Transverse colon (tissue), 4 donors: ENCODE measurements around the gene REEP2. TPM values are rescaled to one million over a fixed set of nuclear protein-coding genes. Genes with fewer than 3 reads are reported as not detected.

Source experiments
- DNase-seq: peaks from one replicate; pipeline ENCODE4 v3.0.0-alpha.2; 2019
- H3K27ac ChIP-seq, 4 donors: fragments of 200-600 bp; sonication (generic); 2 replicates each; pipeline ENCODE4 v1.5.1; 2016 to 2018; ENCODE audit warnings: inconsistent platforms in 4 of 4
- H3K27me3 ChIP-seq: fragments of 200-600 bp; sonication (generic); 2 replicates; pipeline ENCODE4 v1.5.1; 2017; ENCODE audit warnings: inconsistent platforms
- H3K36me3 ChIP-seq, 4 donors: fragments of 200-600 bp; sonication (generic); 2 replicates each; pipeline ENCODE4 v1.5.1; 2017 to 2019; ENCODE audit warnings: inconsistent platforms in 4 of 4
- H3K4me1 ChIP-seq, 4 donors: fragments of 200-600 bp; sonication (generic); 2 replicates each; pipeline ENCODE4 v1.5.1; 2017 to 2020; ENCODE audit warnings: inconsistent platforms in 4 of 4
- H3K4me3 ChIP-seq, 4 donors: fragments of 200-600 bp; sonication (generic); 1 replicate in 1 of 4; 2 replicates in 3 of 4; pipeline versions ENCODE4 v1.5.1 to v1.6.1; 2017 to 2019; ENCODE audit warnings: inconsistent platforms in 4 of 4
- H3K9me3 ChIP-seq, 2 donors: fragments of 200-600 bp; sonication (generic); 2 replicates each; pipeline ENCODE4 v1.5.1; 2017 to 2019; ENCODE audit warnings: inconsistent platforms in 2 of 2
- CTCF ChIP-seq, 5 experiments: fragments of 200-600 bp in 3 of 5; fragments of 450-650 bp in 2 of 5; sonication (generic) in 3 of 5; IDR thresholded peaks; 1 replicate in 2 of 5; 2 replicates in 3 of 5; pipeline ENCODE4 v1.5.1; 2016 to 2017; ENCODE audit warnings: antibody characterized with exemption in 5 of 5, inconsistent platforms in 3 of 5, mild to moderate bottlenecking in 2 of 5, moderate library complexity in 1 of 5
- EP300 ChIP-seq: sonication (generic); formaldehyde crosslinking; IDR thresholded peaks from one replicate; pipeline ENCODE4 v1.6.1; 2017; ENCODE audit warnings: antibody characterized with exemption, low read depth
- POLR2A ChIP-seq: fragments of 450-650 bp; IDR thresholded peaks from one replicate; pipeline ENCODE4 v1.6.1; 2016; ENCODE audit warnings: antibody characterized with exemption, mild to moderate bottlenecking, moderate library complexity
- POLR2AphosphoS5 ChIP-seq, 3 donors: sonication (generic); formaldehyde crosslinking; IDR thresholded peaks; one replicate each; pipeline ENCODE4 v1.6.1; 2016; ENCODE audit warnings: antibody characterized with exemption in 3 of 3
- WGBS, 2 donors: methylation state at CpG; one replicate each; pipeline ENCODE4 v1.1.5; 2018; ENCODE audit warnings: low coverage in 1 of 2; 5-methylcytosine and 5-hydroxymethylcytosine counted together
- in situ Hi-C, 4 donors: fragments of 200-750 bp; cut with MboI; loops; one replicate each; pipeline versions ENCODE4 v1.15.0 to v1.15.1; 2017; ENCODE audit warnings: low sequenced_read_pairs in 3 of 4, low pct_ligation_motif_present in 1 of 4, low pct_unique_long_range_greater_than_20kb in 1 of 4
- intact Hi-C: fragments of 100-400 bp; cut with DNase I; formaldehyde crosslinking; loops from one replicate; pipeline ENCODE4 v1.15.1; 2023; ENCODE audit warnings: low total_unique reads
- small RNA-seq, 4 donors: library from RNA; depleted of rRNA; stranded (forward); fragments of <200 nt; gene quantifications; one replicate each; pipeline ENCODE3, GENCODE V24; 2016
- total RNA-seq, 4 donors: library from RNA; depleted of rRNA; stranded (reverse); fragments of >200 nt; gene quantifications; one replicate each; pipeline ENCODE4 v1.1.0, GENCODE V29; 2016

REEP2 gene
- total RNA-seq, 4 donors from 2014 or later, result 2.9 to 6.4 (median 4.8) TPM

- TF ChIP-seq EP300, result no peak
- TF ChIP-seq POLR2A, result no peak
- TF ChIP-seq CTCF (IDR thresholded peaks at IDR 0.05), result no peak
- TF ChIP-seq POLR2AphosphoS5 (IDR thresholded peaks at IDR 0.05), result no peak
- in situ Hi-C loops (no loop called here), intact Hi-C loops (no loop called here)
- peak overlapping the region in 3 of 4 donors; percentile 42 to 77 (median 63) for H3K4me3 ChIP-seq
- DNase-seq, result no peak
- H3K27me3 ChIP-seq, result peaks cover 33% of the 10 kb centered on the region
- H3K27ac ChIP-seq, result peak overlapping the region in 1 of 4 donors; percentile 43
- no peaks in the 10 kb centered on the region for H3K36me3 ChIP-seq
- H3K4me1 ChIP-seq, result peaks cover 8 to 18% (median 17%) of the 10 kb centered on the region in 4 donors
- no peaks in the 10 kb centered on the region for H3K9me3 ChIP-seq
- 37% methylated on average over 11 of the region's 11 CpGs; no CpG with 5 or more reads in 1 of the 2 donors for WGBS, 2 donors
These were observed 52.4 kb downstream of the REEP2 start for GRCh38 chr5:138491284-138491648.

DNA sequence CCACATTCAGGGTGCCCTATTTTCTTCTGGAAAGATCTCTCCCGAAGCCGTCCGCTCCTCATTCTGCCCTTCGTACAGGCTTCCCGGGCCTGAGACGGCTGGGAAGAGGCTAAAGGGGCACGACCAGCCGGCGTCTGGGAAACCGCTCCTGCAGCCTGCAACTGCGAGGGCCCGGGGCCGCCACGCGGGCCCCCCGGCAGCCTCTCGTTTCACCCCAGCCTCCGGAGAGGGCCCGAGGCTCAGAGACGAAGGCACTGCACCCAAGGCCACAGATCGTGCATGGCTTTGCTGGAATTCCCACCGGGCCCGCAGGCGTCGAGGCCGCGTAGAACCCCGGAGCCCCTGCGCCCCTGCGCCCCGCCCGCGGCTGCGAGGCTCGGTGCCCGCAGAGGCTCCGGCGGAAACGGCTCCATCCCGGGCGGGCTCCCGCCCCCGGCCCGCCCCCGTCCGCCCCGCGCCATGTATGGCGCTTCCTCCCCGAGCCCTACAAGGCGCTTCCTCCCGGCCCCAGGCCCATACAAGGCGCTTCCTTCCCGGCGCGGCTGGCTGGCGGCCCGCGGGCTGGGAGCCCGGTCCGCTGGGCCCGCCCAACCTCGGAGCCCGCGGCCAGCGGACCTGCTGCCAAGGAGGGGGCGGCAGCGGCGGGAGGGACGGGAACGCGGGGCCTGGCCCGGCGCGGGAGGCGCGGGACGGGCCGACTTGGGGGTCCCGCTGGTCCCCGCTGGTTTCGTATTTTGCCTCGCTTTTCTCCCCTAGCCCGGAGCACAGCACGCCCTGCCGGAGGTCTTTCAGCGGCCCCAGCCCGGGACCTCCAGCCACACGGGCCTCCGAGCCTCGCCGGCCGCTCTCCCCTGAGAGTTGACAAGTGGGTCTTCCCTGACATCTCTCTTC, 53.1 kb downstream of the REEP2 start:
- Histone ChIP-seq H3K4me1 (peaks cover 8 to 18% (median 17%) of the 10 kb centered on the region in 4 donors), H3K27ac (peak overlapping the region; percentile 44 to 72 (median 54)), H3K36me3 (no peaks in the 10 kb centered on the region), H3K4me3 (peak overlapping the region; percentile 42 to 77 (median 55)), H3K9me3 (no peaks in the 10 kb centered on the region), H3K27me3 (peaks cover 33% of the 10 kb centered on the region)
- in situ Hi-C loops (no loop called here), intact Hi-C loops (no loop called here)
- WGBS, 2 donors, result 4% methylated on average over 40 of the region's 93 CpGs; no CpG with 5 or more reads in 1 of the 2 donors
- DNase-seq, result peak; percentile 89
- TF ChIP-seq CTCF (IDR thresholded peaks at IDR 0.05), result no peak
- TF ChIP-seq POLR2A, result no peak
- TF ChIP-seq EP300, result no peak
- TF ChIP-seq POLR2AphosphoS5 (IDR thresholded peaks at IDR 0.05), result peak in 2 of 3 donors; percentile 42 to 51

DNA sequence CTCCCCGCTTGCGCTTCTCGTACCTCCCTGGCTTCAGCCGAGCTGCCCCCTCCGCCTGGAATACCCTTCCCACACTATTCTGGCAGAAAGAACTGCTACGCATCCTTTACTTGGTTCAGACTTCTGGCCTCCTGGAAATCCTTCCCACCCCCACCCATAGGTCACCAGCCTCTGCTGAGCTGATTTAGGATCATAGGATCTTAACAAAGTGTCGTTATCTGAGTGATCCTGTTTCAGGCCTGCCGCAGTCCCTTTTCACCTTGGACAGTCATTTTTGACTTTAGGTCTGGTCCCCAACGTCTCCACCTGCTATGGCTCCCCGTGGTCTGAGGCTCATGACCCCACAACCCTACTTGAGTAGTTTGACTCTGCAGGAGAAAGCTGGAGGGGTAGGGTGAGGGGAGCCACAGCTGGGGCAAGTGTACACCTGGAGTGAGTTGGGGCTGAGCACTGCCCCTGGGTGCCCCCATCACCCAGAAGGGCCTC, 53.7 kb downstream of the REEP2 start:
- H3K4me1 ChIP-seq, result peaks cover 8 to 18% (median 17%) of the 10 kb centered on the region in 4 donors
- H3K36me3 ChIP-seq, result no peaks in the 10 kb centered on the region
- peak overlapping the region; percentile 6 to 77 (median 52) for H3K4me3 ChIP-seq
- in situ Hi-C loops, result no loop called here
- peak overlapping the region; percentile 44 to 72 (median 54) for H3K27ac ChIP-seq
- no peak for DNase-seq
- intact Hi-C loops, result no loop called here
- TF ChIP-seq POLR2A (no peak), POLR2AphosphoS5 (IDR thresholded peaks at IDR 0.05) (no peak), EP300 (no peak), CTCF (IDR thresholded peaks at IDR 0.05) (no peak)
- peaks cover 33% of the 10 kb centered on the region for H3K27me3 ChIP-seq
- WGBS, 2 donors, result 5 to 29% methylated on average over 4 to 10 of the region's 10 CpGs
- no peaks in the 10 kb centered on the region for H3K9me3 ChIP-seq

DNA sequence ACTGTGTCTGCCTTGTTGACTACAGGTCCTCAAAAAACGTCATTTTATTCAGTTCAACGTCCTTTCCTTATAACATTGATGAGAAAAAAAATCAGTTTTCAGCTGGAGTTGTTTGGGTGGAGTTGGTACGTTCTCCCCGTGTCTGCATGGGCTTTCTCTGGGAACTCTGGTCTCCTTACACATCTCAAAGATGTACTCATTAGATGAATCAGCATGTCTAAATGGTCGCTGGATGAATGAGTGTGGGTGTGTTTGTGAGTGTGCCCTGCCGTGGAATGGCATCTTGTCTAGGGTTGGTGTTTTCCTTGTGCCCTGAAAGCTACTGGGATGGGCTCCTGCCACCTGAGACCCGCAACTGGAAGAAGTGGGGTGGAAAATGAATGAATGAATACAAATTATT, 56.5 kb downstream of the REEP2 start:
- no peaks in the 10 kb centered on the region for H3K9me3 ChIP-seq
- no peak overlapping the region for H3K27ac ChIP-seq
- DNase-seq, result no peak
- 67 to 72% methylated on average over 6 to 7 of the region's 7 CpGs for WGBS, 2 donors
- no peaks in the 10 kb centered on the region for H3K36me3 ChIP-seq
- intact Hi-C loops (no loop called here), in situ Hi-C loops (no loop called here)
- no peak overlapping the region for H3K4me3 ChIP-seq
- no peak for TF ChIP-seq POLR2A
- no peak for TF ChIP-seq EP300
- TF ChIP-seq POLR2AphosphoS5 (IDR thresholded peaks at IDR 0.05), result no peak
- TF ChIP-seq CTCF (IDR thresholded peaks at IDR 0.05), result no peak
- peaks cover 14% of the 10 kb centered on the region for H3K27me3 ChIP-seq
- H3K4me1 ChIP-seq, result peaks cover 8 to 18% (median 17%) of the 10 kb centered on the region in 4 donors

Small RNAs within 50 kb of the gene (small RNA-seq; reads per million reads assigned to genes)
- 0 reads per million in 4 donors for gene AC113403.1

Other genes with a start within 250 kb of the REEP2 start
- 10 to 100 TPM in 3 of 4 donors, 1 to 10 TPM in 1; 2.6 to 90.9 (median 12.8) TPM for gene CDC23, start 225.7 kb upstream of the REEP2 start, total RNA-seq
- gene GFRA3, start 164.4 kb upstream of the REEP2 start, total RNA-seq, result 1 to 10 TPM in 1 of 4 donors, under 1 TPM in 2, not detected in 1; 0.48 to 3.4 (median 0.55) TPM
- 1 to 10 TPM in 1 of 4 donors, under 1 TPM in 2, not detected in 1; 0.32 to 2.8 (median 0.68) TPM for gene CDC25C, start 107.3 kb upstream of the REEP2 start, total RNA-seq
- gene FAM53C, start 100.8 kb upstream of the REEP2 start, total RNA-seq, result 10 to 100 TPM in 3 of 4 donors, 1 to 10 TPM in 1; 5.2 to 27.7 (median 14.0) TPM
- gene KDM3B, start 86.4 kb upstream of the REEP2 start, total RNA-seq, result 100 to 1,000 TPM in 1 of 4 donors, 10 to 100 TPM in 3; 60.8 to 101 (median 76.6) TPM
- 10 to 100 TPM; 56.0 to 69.9 (median 65.0) TPM for gene EGR1, start 26.4 kb downstream of the REEP2 start, total RNA-seq
- gene ETF1, start 104.2 kb downstream of the REEP2 start, total RNA-seq, result 10 to 100 TPM; 39.8 to 66.6 (median 54.1) TPM
- gene HSPA9, start 136.3 kb downstream of the REEP2 start, total RNA-seq, result 100 to 1,000 TPM in 3 of 4 donors, 10 to 100 TPM in 1; 82.7 to 236 (median 175) TPM